Psoas muscle (tissue), 8 donors: ENCODE measurements around the gene ZNF343. TPM values are rescaled to one million over a fixed set of nuclear protein-coding genes. Genes with fewer than 3 reads are reported as not detected.
"Not testable (repeated sequence)": the region's sequence is repeated elsewhere in the genome, so short reads cannot be mapped to it uniquely, and the experiment has no call there.

ENCODE experiments used
- ATAC-seq, 4 donors: fragments of 200-7000 bp; cut with Tn5 transposase; one replicate each; pipeline ENCODE4 v1.9.1; 2020; ENCODE audit warnings: moderate library complexity in 3 of 4, mild to moderate bottlenecking in 2 of 4
- DNase-seq, 2 donors: peaks; one replicate each; pipeline ENCODE4 v3.0.0-alpha.2; 2020
- H3K27ac ChIP-seq: fragments of 200-600 bp; one replicate; pipeline ENCODE4 v1.8.0; 2022
- H3K27me3 ChIP-seq, 3 donors: fragments of 200-600 bp in 1 of 3; one replicate each; pipeline versions ENCODE4 v1.6.1 to v1.8.0; 2013 to 2022; ENCODE audit warnings: low read length in 2 of 3, mild to moderate bottlenecking in 2 of 3, moderate library complexity in 1 of 3; ENCODE audit not compliant: insufficient read depth in 3 of 3
- H3K36me3 ChIP-seq, 2 donors: fragments of 200-600 bp in 1 of 2; one replicate each; pipeline versions ENCODE4 v1.6.1 to v1.8.0; 2013 to 2022; ENCODE audit warnings: low read depth in 1 of 2, mild to moderate bottlenecking in 1 of 2, moderate library complexity in 1 of 2; ENCODE audit not compliant: insufficient read depth in 1 of 2
- H3K4me1 ChIP-seq: fragments of 200-600 bp; one replicate; pipeline ENCODE4 v1.8.0; 2022
- H3K4me3 ChIP-seq: fragments of 200-600 bp; one replicate; pipeline ENCODE4 v1.8.0; 2022; ENCODE audit warnings: mild to moderate bottlenecking
- H3K9me3 ChIP-seq: fragments of 200-600 bp; one replicate; pipeline ENCODE4 v1.8.0; 2022
- WGBS, 3 donors: extraction: QIAGEN DNeasy Blood & Tissue Kit; methylation state at CpG; one replicate each; pipeline versions ENCODE4 v1.1.6 to v1.1.7; 2013; 5-methylcytosine and 5-hydroxymethylcytosine counted together
- intact Hi-C, 2 donors: fragments of 100-400 bp; cut with DNase I; formaldehyde crosslinking; loops; one replicate each; pipeline versions ENCODE4 v1.11.0 to v1.14.2; 2022
- polyA plus RNA-seq, 3 donors: library from polyadenylated mRNA; stranded (reverse); fragments of 200-250 nt; gene quantifications; one replicate each; pipeline ENCODE4 v1.2.3, GENCODE V29; 2013
- total RNA-seq, 4 donors: library from RNA; stranded (reverse); fragmentation: NEBNext Ultra II Directional in 2 of 4; extraction: Animal tissue kit (Norgen Biotek cat#: 25700) in 2 of 4; gene quantifications; one replicate each; pipeline versions ENCODE4 v1.2.1 to v1.2.4, GENCODE V29; 2021 to 2023
- TF ChIP-seq, protein P1 (sequence below): fragments of 200-600 bp; IDR thresholded peaks from one replicate; pipeline ENCODE4 v1.8.0; 2022; ENCODE audit warnings: antibody characterized with exemption
- donor health status: healthy with polysubstance abuse.
- donor health status: DM: no; HTN: no; CAD: no; lungs with moderate emphysema.
- donor health status: Bipolar disorder and iron deficiency.
- donor health status: healthy.
- donor health status: DM: yes; HTN: yes; CAD: no.
- donor health status: DM: no; HTN: no; CAD: no.
- donor health status: DM: no; HTN: no; CAD: no.
- donor health status: DM: yes; HTN: yes; CAD: no.

Gene ZNF343
- total and polyA plus RNA-seq, 7 donors: 6.4 to 15.3 (median 10.0) TPM

DNA sequence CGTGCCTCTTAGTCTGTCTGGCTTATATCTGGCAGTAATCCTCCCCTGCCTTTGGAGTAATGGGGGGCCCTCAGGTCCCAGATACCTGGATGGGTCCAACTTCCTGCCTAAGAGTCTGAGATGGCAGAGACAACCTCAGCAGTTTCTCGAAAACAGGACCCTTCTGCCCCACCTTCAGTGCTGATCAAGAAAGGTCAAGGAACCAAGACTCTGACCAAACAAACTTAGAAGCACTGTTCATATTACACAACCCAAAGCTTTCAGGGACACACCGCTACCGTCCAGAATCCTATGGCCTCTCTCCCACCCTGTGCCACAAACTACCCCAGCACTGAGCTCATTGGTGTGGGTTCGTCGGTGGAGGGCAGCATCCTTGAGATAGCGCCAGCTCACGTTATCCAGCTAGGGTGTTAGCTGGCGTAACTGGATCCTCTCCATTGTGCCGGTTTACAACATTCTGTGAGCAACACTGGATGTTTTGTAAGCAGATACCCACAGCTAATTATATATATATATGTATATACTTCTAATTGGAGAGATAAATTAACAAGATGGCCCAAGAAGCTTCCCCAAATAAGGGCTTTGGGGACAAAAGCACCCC, 20.1 kb upstream of the ZNF343 start:
- TF ChIP-seq, protein P1, sequence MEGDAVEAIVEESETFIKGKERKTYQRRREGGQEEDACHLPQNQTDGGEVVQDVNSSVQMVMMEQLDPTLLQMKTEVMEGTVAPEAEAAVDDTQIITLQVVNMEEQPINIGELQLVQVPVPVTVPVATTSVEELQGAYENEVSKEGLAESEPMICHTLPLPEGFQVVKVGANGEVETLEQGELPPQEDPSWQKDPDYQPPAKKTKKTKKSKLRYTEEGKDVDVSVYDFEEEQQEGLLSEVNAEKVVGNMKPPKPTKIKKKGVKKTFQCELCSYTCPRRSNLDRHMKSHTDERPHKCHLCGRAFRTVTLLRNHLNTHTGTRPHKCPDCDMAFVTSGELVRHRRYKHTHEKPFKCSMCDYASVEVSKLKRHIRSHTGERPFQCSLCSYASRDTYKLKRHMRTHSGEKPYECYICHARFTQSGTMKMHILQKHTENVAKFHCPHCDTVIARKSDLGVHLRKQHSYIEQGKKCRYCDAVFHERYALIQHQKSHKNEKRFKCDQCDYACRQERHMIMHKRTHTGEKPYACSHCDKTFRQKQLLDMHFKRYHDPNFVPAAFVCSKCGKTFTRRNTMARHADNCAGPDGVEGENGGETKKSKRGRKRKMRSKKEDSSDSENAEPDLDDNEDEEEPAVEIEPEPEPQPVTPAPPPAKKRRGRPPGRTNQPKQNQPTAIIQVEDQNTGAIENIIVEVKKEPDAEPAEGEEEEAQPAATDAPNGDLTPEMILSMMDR: no peak
- DNase-seq: no peak
- Histone ChIP-seq H3K9me3 (no peaks in the 10 kb centered on the region), H3K27ac (no peak overlapping the region), H3K4me3 (no peak overlapping the region), H3K27me3 (no peaks in the 10 kb centered on the region), H3K4me1 (no peaks in the 10 kb centered on the region), H3K36me3 (no peaks in the 10 kb centered on the region)
- no peak for ATAC-seq
- 46 to 55% (median 47%) methylated on average over 10 of the region's 10 CpGs for WGBS, 3 donors
- intact Hi-C loops: loop anchor here in 1 of 2 donors (5.0 kb wide), 1 partner anchor 124 kb away; the partner anchor contains the start of gene NOP56

GRCh38 chr20:2527762-2528161, 19.0 kb upstream of the ZNF343 start:
- H3K27me3 ChIP-seq: peaks cover 0 to 4% (median 2%) of the 10 kb centered on the region in 3 donors
- WGBS, 3 donors: 79 to 83% (median 81%) methylated on average over 6 of the region's 6 CpGs
- no peak overlapping the region for H3K27ac ChIP-seq
- intact Hi-C loops: loop anchor here in 1 of 2 donors (5.0 kb wide), 1 partner anchor 125 kb away; the partner anchor contains the start of gene NOP56
- TF ChIP-seq, protein P1: no peak
- no peaks in the 10 kb centered on the region for H3K4me1 ChIP-seq
- DNase-seq (no peak), ATAC-seq (no peak)
- H3K4me3 ChIP-seq: no peak overlapping the region
- no peaks in the 10 kb centered on the region for H3K9me3 ChIP-seq
- no peaks in the 10 kb centered on the region for H3K36me3 ChIP-seq

DNA sequence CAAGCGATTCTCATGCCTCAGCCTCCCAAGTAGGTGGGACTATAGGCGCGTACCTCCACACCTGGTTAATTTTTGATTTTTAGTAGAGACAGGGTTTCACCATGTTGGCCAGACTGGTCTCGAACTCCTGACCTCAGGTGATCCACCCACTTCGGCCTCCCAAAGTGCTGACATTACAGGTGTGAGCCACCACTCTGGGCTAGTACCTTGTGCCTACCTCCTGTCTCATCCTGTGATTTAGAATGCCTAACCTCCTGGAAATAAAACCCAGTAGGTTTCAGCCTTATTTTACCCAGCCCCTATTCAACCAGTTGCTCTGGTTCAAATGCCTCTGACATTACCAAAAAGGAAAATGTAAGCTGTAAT, 17.5 kb upstream of the ZNF343 start:
- intact Hi-C loops: loop anchor here in 1 of 2 donors (5.0 kb wide), 1 partner anchor 126 kb away; the partner anchor contains the start of gene NOP56
- DNase-seq, H3K36me3 ChIP-seq, H3K9me3 ChIP-seq, H3K27ac ChIP-seq, H3K27me3 ChIP-seq, ATAC-seq, H3K4me1 ChIP-seq, H3K4me3 ChIP-seq: not testable (repeated sequence)
- WGBS, 3 donors: 97 to 99% (median 98%) methylated on average over 5 of the region's 5 CpGs

DNA sequence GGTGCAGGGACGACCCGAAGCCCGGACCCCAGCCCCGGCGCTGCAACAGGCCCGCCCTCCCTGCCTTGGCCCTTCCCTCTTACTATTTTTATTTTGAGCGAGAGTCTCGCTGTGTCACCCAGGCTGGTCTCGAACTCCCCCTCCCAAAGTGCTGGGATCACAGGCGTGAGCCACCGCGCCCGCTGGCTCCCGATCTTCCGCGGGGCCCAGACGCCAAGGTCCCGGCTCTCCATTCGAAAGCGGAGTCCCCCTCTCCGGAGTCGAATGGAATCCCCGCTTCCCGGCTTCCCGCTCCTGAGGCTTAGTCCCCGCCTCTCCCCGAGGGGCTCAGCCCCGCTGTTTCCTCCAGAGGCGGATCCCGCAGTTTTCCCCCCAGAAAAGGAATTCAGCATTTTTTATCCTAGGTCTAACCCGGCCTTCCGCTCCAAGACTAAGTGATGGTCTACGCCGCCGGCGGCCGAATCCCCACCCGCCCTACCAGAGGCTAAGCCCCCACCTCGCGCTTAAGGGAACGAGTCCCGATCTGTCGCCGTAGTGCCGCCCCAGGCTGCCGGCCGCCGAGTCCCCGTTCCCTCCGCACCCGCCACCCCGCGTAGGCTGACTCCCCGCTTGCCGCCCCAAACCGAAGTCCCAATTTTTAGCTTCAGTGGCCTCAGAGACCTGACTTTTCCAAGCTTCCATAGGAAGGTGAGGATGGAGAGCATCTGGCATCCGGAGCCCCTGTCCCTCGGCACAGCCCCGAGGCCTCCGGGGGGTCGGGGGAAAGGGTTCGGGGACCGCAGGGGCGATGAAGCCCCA, 16.2 kb upstream of the ZNF343 start:
- TF ChIP-seq, protein P1: no peak
- 1% methylated on average over 63 to 64 of the region's 64 CpGs for whole genome bisulfite sequencing, 3 donors
- H3K4me3 ChIP-seq: peak overlapping the region; percentile 80
- H3K4me1 ChIP-seq: no peaks in the 10 kb centered on the region
- H3K27me3 ChIP-seq: peaks cover 0 to 4% (median 2%) of the 10 kb centered on the region in 3 donors
- H3K9me3 ChIP-seq: no peaks in the 10 kb centered on the region
- ATAC-seq (peak; percentile 48 to 77 (median 61)), DNase-seq (peak; percentile 39 to 69)
- intact Hi-C loops: loop anchor here in 1 of 2 donors (5.0 kb wide), 1 partner anchor 127 kb away; the partner anchor contains the start of gene NOP56
- H3K27ac ChIP-seq: peak overlapping the region; percentile 67
- no peaks in the 10 kb centered on the region for H3K36me3 ChIP-seq
